G401 (cell line): ENCODE results near the gene ATP2B1. TPM values are rescaled to one million over a fixed set of nuclear protein-coding genes. Genes with fewer than 3 reads are reported as not detected.

Experiments used
- DNase-seq: peaks from one replicate; pipeline ENCODE4 v3.0.0-alpha.2; 2015; ENCODE audit warnings: low spot score
- in situ Hi-C: cut with HindIII; loops from 2 replicates; pipeline ENCODE4 v1.10.0; 2016; ENCODE audit warnings: low sequenced_read_pairs, mixed read lengths
- total RNA-seq: library from RNA; depleted of rRNA; stranded (reverse); fragments of >200 nt; shearing (Covaris generic); gene quantifications from 2 replicates; pipeline ENCODE4 v1.2.3, GENCODE V29; 2014

Gene ATP2B1
- total RNA-seq, 1 experiment from 2014 or later: 12.7 TPM

DNA sequence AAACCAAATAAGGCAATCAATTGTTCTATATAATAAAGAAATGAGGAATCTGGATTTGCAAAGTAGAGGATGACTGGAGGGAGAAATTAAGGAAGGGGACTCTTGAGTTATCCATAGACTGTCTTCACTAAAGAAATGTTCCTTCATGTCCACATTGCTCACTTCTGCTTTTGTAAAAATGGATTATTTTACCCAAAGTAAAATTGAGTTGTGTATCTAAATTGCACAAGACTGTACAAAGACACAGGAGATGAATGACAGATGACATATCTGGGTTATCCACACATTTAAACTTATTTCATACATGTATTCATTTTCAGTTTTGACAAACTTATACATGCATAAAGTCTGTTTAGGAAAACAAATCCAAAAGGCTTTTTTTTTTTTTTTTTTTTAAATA lies 11.3 kb downstream of the ATP2B1 start:
- DNase-seq: peak; percentile 0
- in situ Hi-C loops: no loop called here

DNA sequence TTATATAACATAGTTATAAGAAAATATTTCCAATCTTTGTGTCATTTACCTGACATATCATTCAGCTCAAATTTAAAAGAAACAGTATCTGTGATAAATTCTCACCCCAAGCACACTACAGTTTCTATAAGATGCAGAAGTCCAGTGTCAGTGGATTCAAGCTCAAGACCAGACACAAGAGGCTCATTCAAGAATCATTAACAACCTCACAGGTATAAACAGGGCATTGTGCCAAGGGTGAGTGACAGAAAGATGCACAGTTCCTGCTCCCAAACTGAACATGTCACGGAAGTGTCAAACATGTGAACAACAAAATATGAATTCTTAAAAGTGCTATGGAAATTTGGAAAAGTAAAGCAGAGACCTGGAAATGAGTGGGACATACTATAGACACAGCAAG lies 12.8 kb downstream of the ATP2B1 start:
- in situ Hi-C loops: no loop called here
- DNase-seq: peak; percentile 52

DNA sequence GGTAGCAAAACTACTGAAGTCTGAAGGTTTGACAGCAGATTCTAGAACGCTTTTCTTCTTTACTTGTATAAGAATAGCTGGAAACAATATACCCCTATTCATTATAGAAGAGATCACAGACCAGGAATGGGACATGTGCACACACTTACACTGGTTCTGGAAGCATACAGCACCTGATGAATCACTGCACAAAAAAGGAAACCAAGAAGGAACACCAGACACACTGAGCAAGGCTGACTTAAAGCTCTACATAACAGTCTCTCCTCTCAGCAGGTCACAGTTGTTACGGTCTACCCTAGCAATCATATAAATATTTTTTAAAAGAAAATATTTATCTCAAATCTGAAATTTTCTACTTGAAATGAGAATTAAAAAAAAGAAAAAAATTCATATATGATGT lies 13.5 kb downstream of the ATP2B1 start:
- in situ Hi-C loops: no loop called here
- peak; percentile 25 for DNase-seq

DNA sequence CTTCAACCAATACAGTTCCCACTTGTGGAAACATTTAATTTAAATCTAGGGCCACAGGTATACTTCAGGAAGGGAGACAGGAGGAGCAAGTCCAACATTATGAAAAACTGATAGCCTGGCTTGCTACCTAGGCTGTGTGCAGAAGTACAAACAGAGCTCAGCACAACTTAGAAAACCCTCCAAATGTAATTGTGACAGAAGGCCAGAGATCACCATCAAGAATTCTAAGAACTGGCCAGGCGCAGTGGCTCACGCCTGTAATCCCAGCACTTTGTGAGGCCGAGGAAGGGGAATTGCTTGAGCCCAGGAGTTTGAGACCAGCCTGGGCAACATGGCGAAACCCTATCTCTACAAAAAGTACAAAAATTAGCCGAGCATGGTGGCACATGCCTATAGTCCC lies 14.1 kb downstream of the ATP2B1 start:
- no peak for DNase-seq

DNA sequence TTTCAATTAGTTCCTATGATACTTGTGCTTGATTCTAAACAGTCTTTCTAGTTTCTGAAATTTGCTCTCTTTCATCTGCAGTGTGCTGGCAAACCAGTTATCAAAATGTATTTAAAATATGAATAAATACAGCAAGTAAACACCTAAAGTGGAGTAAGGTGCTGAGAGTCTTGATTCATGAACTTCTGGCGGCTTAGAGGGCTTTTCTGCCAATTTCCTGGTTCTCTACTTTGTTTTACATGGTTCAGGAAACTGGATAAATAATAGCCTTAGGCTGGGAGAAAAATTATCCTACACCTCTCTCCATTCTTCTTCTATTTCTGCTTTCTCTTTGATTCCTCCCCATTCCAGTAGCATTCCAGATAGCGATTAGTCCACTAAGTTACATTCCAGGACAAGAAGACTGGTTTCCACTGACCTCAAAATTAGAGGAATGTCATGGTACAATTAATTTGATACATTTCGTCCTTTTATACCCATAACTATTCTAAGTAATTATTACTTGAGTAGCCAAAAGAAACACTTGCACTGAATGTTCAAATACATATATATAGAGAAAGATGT lies 14.9 kb downstream of the ATP2B1 start:
- peak; percentile 5 for DNase-seq
- in situ Hi-C loops: no loop called here

More for the DNA sequence above, 14.1 kb downstream of the ATP2B1 start:
- in situ Hi-C loops: no loop called here

GRCh38 chr12:89692439-89692838 lies 16.2 kb downstream of the ATP2B1 start:
- no peak for DNase-seq
- in situ Hi-C loops: no loop called here

GRCh38 chr12:89691659-89692058 lies 17.0 kb downstream of the ATP2B1 start:
- in situ Hi-C loops: no loop called here

DNA sequence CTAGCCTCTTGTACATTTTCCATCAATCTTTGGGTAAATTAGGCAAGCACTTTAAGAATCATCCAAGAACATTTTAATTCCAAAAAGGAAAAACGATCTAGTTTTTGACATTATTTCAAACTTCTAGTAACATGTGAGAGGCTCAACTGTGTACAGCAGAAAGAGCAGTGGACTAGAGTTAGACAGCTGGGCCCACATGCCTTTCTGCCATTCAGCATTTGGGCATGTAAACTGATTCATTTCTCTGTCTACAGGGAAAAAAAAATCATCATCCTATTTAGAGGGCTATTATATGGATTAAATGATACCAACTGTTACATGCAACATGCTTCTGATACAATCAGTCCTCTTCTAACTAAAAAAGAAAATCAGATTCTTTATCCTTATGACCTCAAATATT lies 17.7 kb downstream of the ATP2B1 start:
- DNase-seq: peak; percentile 49
- in situ Hi-C loops: no loop called here

More at GRCh38 chr12:89691659-89692058, 17.0 kb downstream of the ATP2B1 start:
- no peak for DNase-seq

GRCh38 chr12:89689306-89689705 lies 19.3 kb downstream of the ATP2B1 start:
- DNase-seq: no peak
- in situ Hi-C loops: no loop called here

GRCh38 chr12:89686311-89686710 lies 22.3 kb downstream of the ATP2B1 start:
- in situ Hi-C loops: no loop called here

GRCh38 chr12:89685363-89685972 lies 23.2 kb downstream of the ATP2B1 start:
- in situ Hi-C loops: no loop called here
- DNase-seq: no peak

More at GRCh38 chr12:89686311-89686710, 22.3 kb downstream of the ATP2B1 start:
- DNase-seq: no peak

DNA sequence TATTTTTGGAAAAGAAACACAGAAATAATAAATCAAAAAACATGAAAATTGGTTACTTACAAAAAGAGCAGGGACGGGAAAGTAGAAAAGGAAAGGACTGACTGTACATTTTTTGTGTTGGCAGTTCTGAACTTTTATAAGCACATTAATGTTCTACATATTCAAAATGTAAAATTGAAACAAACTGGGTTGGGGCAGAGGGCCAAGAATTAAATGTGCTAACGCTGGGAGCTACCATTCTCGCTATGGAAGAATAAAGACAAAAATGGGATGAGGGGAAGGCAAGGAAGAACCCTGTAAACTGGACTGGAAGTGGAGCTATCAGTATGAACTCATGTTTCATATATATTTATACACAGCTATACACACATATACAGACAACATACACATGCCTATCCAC lies 24.5 kb downstream of the ATP2B1 start:
- DNase-seq: no peak

GRCh38 chr12:89682284-89682683 lies 26.4 kb downstream of the ATP2B1 start:
- no peak for DNase-seq
- in situ Hi-C loops: no loop called here

More for the DNA sequence above, 24.5 kb downstream of the ATP2B1 start:
- in situ Hi-C loops: no loop called here

- in situ Hi-C loops: no loop called here
- no peak for DNase-seq
Observed at GRCh38 chr12:89680409-89680808, 28.2 kb downstream of the ATP2B1 start.

DNA sequence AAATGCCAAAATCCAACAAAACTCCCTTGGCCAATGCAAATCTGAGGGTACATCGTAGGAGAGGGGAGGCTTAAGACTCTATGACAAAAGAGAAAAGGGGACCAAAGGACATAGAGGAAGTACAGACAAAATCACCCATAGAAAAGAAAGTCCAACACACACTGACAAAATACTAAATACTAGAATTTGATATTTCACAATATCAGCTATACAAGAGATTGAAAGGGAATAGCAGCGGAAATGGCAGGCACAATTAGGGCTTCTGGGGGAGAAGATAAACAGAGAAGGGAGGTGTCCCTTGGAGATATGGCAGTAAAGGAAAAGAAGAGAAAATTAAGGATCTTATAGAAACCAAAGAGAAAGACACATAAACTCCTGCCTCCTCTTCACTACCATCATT lies 29.0 kb downstream of the ATP2B1 start:
- in situ Hi-C loops: no loop called here
- DNase-seq: no peak

GRCh38 chr12:89678225-89678624 lies 30.4 kb downstream of the ATP2B1 start:
- in situ Hi-C loops: no loop called here
- DNase-seq: no peak

- no peak for DNase-seq
- in situ Hi-C loops: no loop called here
Observed at GRCh38 chr12:89676930-89677329, 31.7 kb downstream of the ATP2B1 start.

GRCh38 chr12:89674326-89674942 lies 34.2 kb downstream of the ATP2B1 start:
- in situ Hi-C loops: no loop called here
- no peak for DNase-seq

GRCh38 chr12:89673603-89674002 lies 35.0 kb downstream of the ATP2B1 start:
- in situ Hi-C loops: no loop called here
- no peak for DNase-seq

DNA sequence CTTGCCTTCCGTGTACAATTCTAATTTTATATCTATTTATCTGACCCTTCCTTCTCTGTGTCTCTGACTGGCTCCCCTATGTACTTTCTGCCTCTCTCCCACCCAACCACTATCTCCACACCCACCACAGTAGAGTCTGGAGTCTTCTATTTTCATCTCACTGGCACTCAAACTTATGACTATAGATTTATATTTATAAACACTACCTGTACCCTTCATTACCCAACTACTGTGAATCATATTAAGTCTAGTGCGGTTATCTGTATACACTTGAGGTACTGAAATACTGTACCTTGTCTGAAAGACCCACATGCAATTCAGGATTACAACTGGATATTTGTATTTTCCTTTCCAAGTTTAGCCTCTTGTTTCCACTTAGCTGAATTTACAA lies 36.1 kb downstream of the ATP2B1 start:
- DNase-seq: no peak
- in situ Hi-C loops: no loop called here

- in situ Hi-C loops: no loop called here
- DNase-seq: no peak
Observed at GRCh38 chr12:89671469-89671868, 37.2 kb downstream of the ATP2B1 start.
